A549 (cell line): Measurements from ENCODE around the gene GRIK5.

Experiments
- CTCF ChIP-seq: fragments of >200 bp; sonication (Bioruptor Twin); formaldehyde crosslinking; IDR thresholded peaks from 3 replicates; pipeline ENCODE4 v1.5.1; 2016
- EP300 ChIP-seq, 2 experiments: fragments of >200 bp; sonication (Bioruptor Twin); formaldehyde crosslinking; IDR thresholded peaks; 2 replicates in 1 of 2; 3 replicates in 1 of 2; pipeline ENCODE4 v1.6.1; 2016 to 2017
- KDM1A ChIP-seq: fragments of 200-600 bp; sonication (generic); IDR thresholded peaks from 2 replicates; pipeline ENCODE4 v1.6.1; 2016; ENCODE audit warnings: low read depth, mild to moderate bottlenecking
- KDM5A ChIP-seq: fragments of 200-600 bp; sonication (generic); IDR thresholded peaks from 2 replicates; pipeline ENCODE4 v1.6.1; 2016; ENCODE audit warnings: antibody characterized with exemption, mild to moderate bottlenecking
- MAX ChIP-seq: IDR thresholded peaks from 2 replicates; pipeline ENCODE4 v1.6.1; 2012
- POLR2A ChIP-seq: IDR thresholded peaks from 2 replicates; pipeline ENCODE4 v1.6.1; 2012; ENCODE audit warnings: mild to moderate bottlenecking, low read length
- RNF2 ChIP-seq: fragments of 200-600 bp; sonication (generic); IDR thresholded peaks from 2 replicates; pipeline ENCODE4 v1.6.1; 2016; ENCODE audit warnings: low read depth, mild to moderate bottlenecking, antibody characterized with exemption, moderate library complexity, borderline replicate concordance

- TF ChIP-seq EP300 (IDR thresholded peaks at IDR 0.05) (no peak), KDM1A (no peak), CTCF (no peak), RNF2 (no peak), POLR2A (no peak), KDM5A (no peak), MAX (no peak)
These were observed 53.0 kb downstream of the GRIK5 start for GRCh38 chr19:42017040-42017439.
